Colonic mucosa (tissue), 4 donors: ENCODE measurements around the gene HEXD. TPM values are rescaled to one million over a fixed set of nuclear protein-coding genes. Genes with fewer than 3 reads are reported as not detected.

Source experiments
- DNase-seq: peaks from one replicate; pipeline ENCODE4 v3.0.0-alpha.2; 2020
- H3K27ac ChIP-seq: fragments of 200-600 bp; one replicate; pipeline ENCODE4 v1.8.0; 2021
- H3K27me3 ChIP-seq: fragments of 200-600 bp; one replicate; pipeline ENCODE4 v1.8.0; 2021
- H3K36me3 ChIP-seq: fragments of 200-600 bp; one replicate; pipeline ENCODE4 v1.8.0; 2021
- H3K4me1 ChIP-seq: fragments of 200-600 bp; one replicate; pipeline ENCODE4 v1.8.0; 2021; ENCODE audit warnings: mild to moderate bottlenecking
- H3K4me3 ChIP-seq: fragments of 200-600 bp; one replicate; pipeline ENCODE4 v1.8.0; 2021
- H3K9ac ChIP-seq, 2 donors: one replicate each; pipeline ENCODE4 v1.7.0; 2013; ENCODE audit warnings: control low read depth in 2 of 2, low read depth in 2 of 2, low read length in 2 of 2
- H3K9me3 ChIP-seq: fragments of 200-600 bp; one replicate; pipeline ENCODE4 v1.8.0; 2021
- intact Hi-C: fragments of 100-400 bp; cut with DNase I; formaldehyde crosslinking; loops from one replicate; pipeline ENCODE4 v1.14.1; 2022
- total RNA-seq, 2 donors: library from RNA; stranded (reverse); fragmentation: NEBNext Ultra II Directional in 1 of 2; extraction: Animal tissue kit (Norgen Biotek cat#: 25700) in 1 of 2; gene quantifications; one replicate each; pipeline ENCODE4 v1.2.1, GENCODE V29; 2021
- TF ChIP-seq, protein P1 (sequence below): fragments of 200-600 bp; IDR thresholded peaks from one replicate; pipeline ENCODE4 v1.8.0; 2022; ENCODE audit warnings: antibody characterized with exemption, mild to moderate bottlenecking
- donor health status: healthy.
- donor health status: DM: no; HTN: no; CAD: no.
- donor health status: DM: no; HTN: no; CAD: no.

HEXD gene
- total RNA-seq, 2 donors from 2014 or later: 26.3 to 31.4 TPM

DNA sequence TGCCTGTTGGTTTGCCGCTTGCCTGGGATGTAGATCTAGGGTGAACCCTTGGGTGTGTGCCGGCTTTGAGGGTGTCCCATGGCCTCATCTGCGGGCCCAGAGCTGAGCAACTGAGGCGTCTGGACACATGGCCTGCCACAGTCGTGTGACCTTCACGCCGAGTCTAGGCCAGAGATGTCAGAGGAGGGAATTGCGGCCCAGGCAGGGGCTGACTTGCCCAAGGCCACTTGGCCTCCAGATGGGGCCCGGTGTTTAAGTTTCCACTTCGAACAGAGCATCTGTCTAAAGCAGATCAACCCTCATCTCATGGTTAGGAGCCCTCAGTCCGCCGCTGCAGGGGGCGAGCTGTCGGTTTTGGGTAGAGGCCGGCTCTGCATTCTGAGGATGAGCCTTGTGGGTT is 73.4 kb downstream of the HEXD start:
- TF ChIP-seq, protein P1, sequence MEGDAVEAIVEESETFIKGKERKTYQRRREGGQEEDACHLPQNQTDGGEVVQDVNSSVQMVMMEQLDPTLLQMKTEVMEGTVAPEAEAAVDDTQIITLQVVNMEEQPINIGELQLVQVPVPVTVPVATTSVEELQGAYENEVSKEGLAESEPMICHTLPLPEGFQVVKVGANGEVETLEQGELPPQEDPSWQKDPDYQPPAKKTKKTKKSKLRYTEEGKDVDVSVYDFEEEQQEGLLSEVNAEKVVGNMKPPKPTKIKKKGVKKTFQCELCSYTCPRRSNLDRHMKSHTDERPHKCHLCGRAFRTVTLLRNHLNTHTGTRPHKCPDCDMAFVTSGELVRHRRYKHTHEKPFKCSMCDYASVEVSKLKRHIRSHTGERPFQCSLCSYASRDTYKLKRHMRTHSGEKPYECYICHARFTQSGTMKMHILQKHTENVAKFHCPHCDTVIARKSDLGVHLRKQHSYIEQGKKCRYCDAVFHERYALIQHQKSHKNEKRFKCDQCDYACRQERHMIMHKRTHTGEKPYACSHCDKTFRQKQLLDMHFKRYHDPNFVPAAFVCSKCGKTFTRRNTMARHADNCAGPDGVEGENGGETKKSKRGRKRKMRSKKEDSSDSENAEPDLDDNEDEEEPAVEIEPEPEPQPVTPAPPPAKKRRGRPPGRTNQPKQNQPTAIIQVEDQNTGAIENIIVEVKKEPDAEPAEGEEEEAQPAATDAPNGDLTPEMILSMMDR: no peak
- intact Hi-C loops: no loop called here
- Histone ChIP-seq H3K4me1 (peaks cover 6% of the 10 kb centered on the region), H3K27ac (no peak overlapping the region), H3K9me3 (no peaks in the 10 kb centered on the region), H3K36me3 (no peaks in the 10 kb centered on the region), H3K4me3 (no peak overlapping the region), H3K27me3 (no peaks in the 10 kb centered on the region), H3K9ac (no peak overlapping the region)
- no peak for DNase-seq

Other genes with a start within 250 kb of the HEXD start
- 10 to 100 TPM; 24.5 to 46.1 TPM for gene CCDC57, start 205.5 kb upstream of the HEXD start, total RNA-seq
- 100 to 1,000 TPM; 148 to 298 TPM for gene SLC16A3, start 189.3 kb upstream of the HEXD start, total RNA-seq
- 100 to 1,000 TPM; 136 to 138 TPM for gene CSNK1D, start 144.6 kb upstream of the HEXD start, total RNA-seq
- 1 to 10 TPM; 4.2 to 5.0 TPM for gene CD7, start 100.7 kb upstream of the HEXD start, total RNA-seq
- gene SECTM1, start 84.6 kb upstream of the HEXD start, total RNA-seq: 10 to 100 TPM; 29.1 to 76.3 TPM
- gene TEX19, start 59.1 kb upstream of the HEXD start, total RNA-seq: not detected
- not detected for gene UTS2R, start 46.6 kb upstream of the HEXD start, total RNA-seq
- gene OGFOD3, start 239 bp downstream of the HEXD start, total RNA-seq: 10 to 100 TPM; 23.3 to 40.8 TPM
- 10 to 100 TPM; 58.4 to 79.0 TPM for gene CYBC1, start 32.4 kb downstream of the HEXD start, total RNA-seq
- gene NARF, start 40.4 kb downstream of the HEXD start, total RNA-seq: 10 to 100 TPM; 68.7 to 75.5 TPM
- gene FOXK2, start 101.4 kb downstream of the HEXD start, total RNA-seq: 10 to 100 TPM; 34.8 to 44.5 TPM
- 100 to 1,000 TPM in 1 of 2 donors, 10 to 100 TPM in 1; 58.8 to 119 TPM for gene WDR45B, start 230.1 kb downstream of the HEXD start, total RNA-seq